Measurements from ENCODE around the gene SYNGR2. TPM values are rescaled to one million over a fixed set of nuclear protein-coding genes. Genes with fewer than 3 reads are reported as not detected.

SYNGR2 gene
- total RNA-seq, 2 donors from 2014 or later, result 133 to 284 TPM

GRCh38 chr17:78141437-78142118, 26.8 kb upstream of the SYNGR2 start:
- intact Hi-C loops (cut with DNase I), result no loop called here
- Histone ChIP-seq H3K4me1 (replicated peaks) (no peaks in the 10 kb centered on the region), H3K36me3 (no peaks in the 10 kb centered on the region), H3K4me3 (no peak overlapping the region), H3K9me3 (no peaks in the 10 kb centered on the region), H3K27ac (no peak overlapping the region), H3K27me3 (replicated peaks; ENCODE audit: insufficient read depth) (no peaks in the 10 kb centered on the region)
- TF ChIP-seq POLR2AphosphoS5 (IDR thresholded peaks at IDR 0.05), result no peak
- no peak for TF ChIP-seq CTCF (IDR thresholded peaks at IDR 0.05)
- no peak for TF ChIP-seq POLR2A (IDR thresholded peaks at IDR 0.05)
- 71% methylated on average over 20 of the region's 20 CpGs for WGBS
- DNase-seq (ENCODE audit: low spot score), result no peak

- peak; percentile 68 for TF ChIP-seq POLR2AphosphoS5 (IDR thresholded peaks at IDR 0.05)
- no peak for TF ChIP-seq CTCF (IDR thresholded peaks at IDR 0.05)
- peak; percentile 8 for TF ChIP-seq POLR2A (IDR thresholded peaks at IDR 0.05)
- no peak overlapping the region for H3K4me3 ChIP-seq
- H3K9me3 ChIP-seq, result no peaks in the 10 kb centered on the region
- H3K36me3 ChIP-seq, result no peaks in the 10 kb centered on the region
- DNase-seq (ENCODE audit: low spot score), result peak; percentile 83
- no peak overlapping the region for H3K27ac ChIP-seq
- 57% methylated on average over 16 of the region's 16 CpGs for WGBS
- no peaks in the 10 kb centered on the region for H3K27me3 ChIP-seq (replicated peaks; ENCODE audit: insufficient read depth)
- H3K4me1 ChIP-seq (replicated peaks), result no peaks in the 10 kb centered on the region
- intact Hi-C loops (cut with DNase I), result no loop called here
These were observed 26.1 kb upstream of the SYNGR2 start for GRCh38 chr17:78142119-78142861.

- intact Hi-C loops (cut with DNase I), result no loop called here
- no peaks in the 10 kb centered on the region for H3K4me1 ChIP-seq (replicated peaks)
- WGBS, result 93% methylated on average over 21 of the region's 21 CpGs
- no peak overlapping the region for H3K4me3 ChIP-seq
- H3K9me3 ChIP-seq, result no peaks in the 10 kb centered on the region
- no peak overlapping the region for H3K27ac ChIP-seq
- no peaks in the 10 kb centered on the region for H3K36me3 ChIP-seq
- no peak for DNase-seq (ENCODE audit: low spot score)
- no peaks in the 10 kb centered on the region for H3K27me3 ChIP-seq (replicated peaks; ENCODE audit: insufficient read depth)
- TF ChIP-seq POLR2A (IDR thresholded peaks at IDR 0.05) (no peak), POLR2AphosphoS5 (IDR thresholded peaks at IDR 0.05) (no peak), CTCF (IDR thresholded peaks at IDR 0.05) (no peak)
These were observed 24.9 kb upstream of the SYNGR2 start for GRCh38 chr17:78143214-78144146.

GRCh38 chr17:78144147-78144719, 24.1 kb upstream of the SYNGR2 start:
- Histone ChIP-seq H3K27me3 (replicated peaks; ENCODE audit: insufficient read depth) (no peaks in the 10 kb centered on the region), H3K36me3 (no peaks in the 10 kb centered on the region), H3K9me3 (no peaks in the 10 kb centered on the region), H3K4me3 (no peak overlapping the region), H3K4me1 (replicated peaks) (no peaks in the 10 kb centered on the region), H3K27ac (peak overlapping the region in 1 of 2 donors; percentile 11)
- DNase-seq (ENCODE audit: low spot score), result no peak
- TF ChIP-seq POLR2AphosphoS5 (IDR thresholded peaks at IDR 0.05) (no peak), CTCF (IDR thresholded peaks at IDR 0.05) (no peak), POLR2A (IDR thresholded peaks at IDR 0.05) (no peak)
- WGBS, result 73% methylated on average over 11 of the region's 11 CpGs
- intact Hi-C loops (cut with DNase I), result no loop called here

Measured in prostate gland (tissue), 2 donors.